Renal cortex interstitium (tissue), 11 donors: ENCODE results near the gene CLSTN1. TPM values are rescaled to one million over a fixed set of nuclear protein-coding genes. Genes with fewer than 3 reads are reported as not detected.
A peak's percentile ranks its signal among the peaks of the same experiment; 100 is the strongest.
"Not testable (repeated sequence)": the region's sequence is repeated elsewhere in the genome, so short reads cannot be mapped to it uniquely, and the experiment has no call there.

Experiments used
- DNase-seq, 11 donors: peaks; one replicate each; pipeline ENCODE4 v3.0.0-alpha.2; 2013; ENCODE audit warnings: low read depth in 9 of 11, low spot score in 4 of 11; ENCODE audit errors: extremely low read depth in 1 of 11
- polyA plus RNA-seq, 3 donors: library from polyadenylated mRNA; unstranded; fragments of 120-200 nt; gene quantifications; one replicate each; pipeline ENCODE4 v1.2.1, GENCODE V29; 2013; ENCODE audit not compliant: insufficient read length in 3 of 3

Gene CLSTN1
- polyA plus RNA-seq, 3 donors = 133 to 166 (median 157) TPM

DNA sequence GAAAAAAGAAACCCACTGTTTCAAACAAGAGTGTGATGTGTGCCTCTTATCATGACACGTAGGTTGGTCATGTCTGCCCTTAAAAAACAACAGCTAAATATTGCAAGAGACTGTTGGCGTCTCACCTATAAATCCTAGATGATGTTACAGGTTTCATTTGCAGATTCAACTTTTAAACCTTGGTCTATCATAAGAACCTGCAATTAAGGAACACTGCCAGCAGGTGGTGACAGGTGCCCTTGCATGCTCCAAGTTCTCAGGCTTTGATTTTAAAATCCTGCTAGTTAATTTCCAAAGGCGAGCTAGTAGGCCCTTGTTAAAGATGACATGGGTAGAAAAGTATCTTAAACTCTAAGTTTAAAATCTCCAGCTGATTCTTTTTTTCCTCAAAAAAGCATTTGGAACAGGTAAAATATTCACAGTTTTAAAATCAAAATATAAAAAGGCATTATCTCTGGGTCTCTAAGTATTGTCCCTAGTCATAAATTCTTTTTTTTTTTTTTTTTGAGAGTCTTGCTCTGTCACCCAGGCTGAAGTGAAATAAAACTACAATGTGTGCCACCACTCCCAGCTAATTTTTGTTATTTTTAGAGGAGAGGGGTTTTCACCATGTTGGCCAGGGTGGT is 39.1 kb downstream of the CLSTN1 start:
- peak in 6 of 11 donors; percentile 30 to 60 (median 40) for DNase-seq

DNA sequence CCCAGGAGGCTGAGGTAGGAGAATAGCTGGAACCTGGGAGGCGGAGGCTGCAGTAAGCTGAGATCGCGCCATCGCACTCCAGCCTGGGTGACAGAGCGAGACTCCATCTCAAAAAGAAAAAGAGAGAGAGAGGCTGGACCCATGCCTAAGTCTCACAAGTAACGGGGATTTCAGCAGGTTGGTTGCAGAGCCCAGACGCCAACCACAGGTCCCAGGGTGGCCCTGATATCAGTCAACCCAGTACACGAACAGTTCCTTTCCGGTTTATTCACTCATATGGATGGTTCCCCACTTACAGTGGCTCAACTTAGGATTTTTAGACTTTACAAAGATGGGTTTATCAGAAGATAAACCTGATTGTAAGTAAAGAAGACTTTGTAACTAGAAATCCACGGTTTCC is 40.9 kb downstream of the CLSTN1 start:
- DNase-seq = no peak

DNA sequence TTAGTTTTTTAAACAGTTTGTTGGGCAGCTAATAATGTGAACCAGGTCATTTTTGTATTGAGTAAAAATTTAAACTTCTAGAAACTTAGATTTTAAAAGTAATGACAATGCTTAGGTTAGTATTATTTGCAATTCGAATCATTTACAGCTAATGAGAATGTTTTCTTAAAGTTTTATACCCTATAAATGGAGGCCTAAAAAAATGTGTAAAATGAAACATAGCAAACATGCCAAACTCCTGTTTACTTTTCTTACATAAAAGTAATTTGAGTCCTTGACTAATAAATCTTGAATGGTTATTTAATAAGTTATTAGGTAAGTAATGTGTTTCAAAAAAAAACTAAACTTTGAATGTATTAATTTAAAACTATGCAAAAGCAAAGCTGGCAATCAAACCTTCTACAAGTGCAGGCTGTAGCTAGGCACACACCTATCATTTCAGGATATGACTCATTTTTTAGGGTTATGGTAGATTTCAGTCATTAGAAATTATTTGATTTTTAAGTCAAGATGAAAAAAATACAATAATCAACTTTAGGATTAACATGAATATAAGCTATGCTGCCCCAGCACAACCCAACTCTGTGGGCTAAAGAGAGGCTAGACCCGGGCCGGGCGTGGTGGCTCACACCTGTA is 41.5 kb downstream of the CLSTN1 start:
- no peak for DNase-seq

DNA sequence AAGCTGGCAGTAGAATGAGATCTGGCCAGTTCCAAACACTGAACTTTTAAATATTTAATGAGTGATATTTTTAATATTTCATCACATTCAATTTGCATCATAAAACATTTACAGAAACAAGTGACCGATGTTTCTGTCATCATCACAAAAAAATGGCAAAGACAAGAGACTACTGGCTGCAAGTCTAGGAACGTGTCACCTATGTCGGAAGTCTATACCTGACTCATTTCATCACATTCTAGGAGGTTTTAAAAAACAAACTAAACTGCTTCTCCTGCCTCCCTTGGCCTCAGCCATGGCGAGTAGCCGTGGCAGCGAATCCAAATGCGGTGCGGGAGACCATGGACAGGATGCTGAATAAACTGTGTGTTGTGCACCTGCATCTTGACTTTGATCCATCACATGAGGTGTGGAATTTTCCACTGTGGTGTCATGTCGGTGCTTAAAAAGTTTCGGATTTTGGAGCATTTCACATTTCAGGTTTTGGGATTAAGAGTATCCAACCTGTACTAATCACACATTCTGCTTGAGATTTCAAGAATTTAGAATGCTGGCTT is 43.1 kb downstream of the CLSTN1 start:
- no peak for DNase-seq

DNA sequence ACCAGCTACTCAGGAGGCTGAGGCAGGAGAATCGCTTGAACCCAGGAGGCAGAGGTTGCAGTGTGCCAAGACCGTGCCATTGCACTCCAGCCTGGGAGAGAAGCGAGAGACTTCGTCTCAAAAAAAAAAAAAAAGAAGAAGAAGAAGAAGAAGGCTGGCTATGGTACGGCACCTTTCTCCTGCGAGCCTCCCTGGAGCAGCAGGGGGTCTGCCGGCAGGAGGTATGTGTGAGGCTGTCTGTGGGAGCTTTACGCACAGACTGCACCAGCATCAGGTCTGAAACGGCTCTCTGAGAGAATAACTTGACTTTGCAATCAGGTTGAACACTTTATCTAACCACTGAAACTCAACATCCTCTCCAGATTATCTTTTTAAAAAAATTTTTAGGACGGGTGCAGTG is 44.9 kb downstream of the CLSTN1 start:
- DNase-seq = no peak

DNA sequence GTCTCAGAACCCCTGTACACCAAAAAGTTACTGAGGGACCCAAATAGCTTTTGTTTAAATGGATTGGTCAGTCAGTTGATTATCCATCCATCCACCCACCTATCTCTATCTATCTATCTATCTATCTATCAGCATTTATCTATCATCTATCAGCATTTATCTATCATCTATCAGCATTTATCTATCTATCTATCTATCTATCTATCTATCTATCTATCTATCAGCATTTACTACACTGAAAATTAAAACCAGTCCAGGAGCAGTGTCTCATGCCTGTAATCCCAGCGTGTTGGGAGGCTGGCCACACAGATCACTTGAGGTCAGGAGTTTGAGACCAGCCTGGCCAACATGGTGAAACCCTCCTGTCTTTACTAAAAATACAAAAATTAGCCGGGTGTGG is 47.1 kb downstream of the CLSTN1 start:
- no peak for DNase-seq

DNA sequence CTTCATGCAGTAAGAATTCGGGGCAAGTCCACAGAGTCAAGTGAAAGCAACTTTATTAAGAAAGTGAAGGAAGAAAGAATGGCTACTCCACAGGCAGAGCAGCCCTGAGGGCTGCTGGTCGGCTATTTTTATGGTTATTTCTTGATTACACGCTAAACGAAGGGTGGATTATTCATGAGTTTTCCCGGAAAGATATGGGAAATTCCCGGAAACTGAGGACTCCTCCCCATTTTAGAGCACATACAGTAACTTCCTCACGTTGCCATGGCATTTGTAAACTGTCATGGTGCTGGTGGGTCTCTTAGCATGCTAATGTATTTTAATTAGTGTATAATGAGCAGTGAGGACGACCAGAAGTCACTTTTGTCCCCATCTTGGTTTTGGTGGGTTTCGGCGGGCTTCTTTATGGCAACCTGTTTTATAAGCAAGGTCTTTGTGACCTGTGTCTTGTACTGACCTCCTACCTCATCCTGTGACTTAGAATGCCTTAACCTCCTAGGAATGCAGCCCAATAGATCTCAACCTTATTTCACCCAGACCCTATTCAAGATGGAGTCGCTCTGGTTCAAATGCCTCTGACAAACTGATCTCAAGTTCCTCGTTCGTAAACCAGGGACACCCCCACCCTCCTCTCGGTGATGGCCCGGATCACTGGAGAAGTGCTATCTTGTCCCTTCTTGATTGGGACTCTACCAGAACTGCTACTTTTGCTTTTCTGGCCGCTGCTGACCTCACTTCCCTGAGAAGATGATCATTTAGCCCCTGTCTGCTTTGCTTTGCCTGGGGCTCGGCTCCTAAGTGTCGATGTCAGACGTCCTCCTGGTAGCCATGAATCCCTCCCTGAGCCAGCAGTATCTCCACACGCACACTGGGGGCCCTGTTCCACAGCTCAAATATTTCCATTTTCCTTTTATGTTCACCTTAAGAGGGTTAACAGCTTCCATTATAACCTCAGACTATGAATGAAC is 48.8 kb downstream of the CLSTN1 start:
- DNase-seq = no peak

DNA sequence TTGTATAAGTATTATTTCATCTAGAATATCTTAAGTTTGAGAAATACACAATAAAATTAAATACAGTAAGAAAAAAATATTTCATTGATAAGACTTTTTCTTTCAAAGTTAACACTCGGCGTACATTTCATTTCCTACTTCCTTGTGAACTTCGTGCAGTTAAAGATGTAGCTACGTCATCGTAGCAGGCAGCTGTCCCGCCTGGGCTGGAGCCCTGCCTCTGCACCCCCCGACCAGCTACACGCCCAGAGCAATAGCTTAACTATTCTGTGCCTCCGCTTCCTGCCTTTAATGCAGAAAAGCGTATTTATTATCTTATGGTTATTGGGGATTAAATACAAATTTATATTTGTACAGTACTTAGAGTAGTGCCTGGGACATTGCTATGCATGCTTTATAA is 53.5 kb downstream of the CLSTN1 start:
- no peak for DNase-seq

DNA sequence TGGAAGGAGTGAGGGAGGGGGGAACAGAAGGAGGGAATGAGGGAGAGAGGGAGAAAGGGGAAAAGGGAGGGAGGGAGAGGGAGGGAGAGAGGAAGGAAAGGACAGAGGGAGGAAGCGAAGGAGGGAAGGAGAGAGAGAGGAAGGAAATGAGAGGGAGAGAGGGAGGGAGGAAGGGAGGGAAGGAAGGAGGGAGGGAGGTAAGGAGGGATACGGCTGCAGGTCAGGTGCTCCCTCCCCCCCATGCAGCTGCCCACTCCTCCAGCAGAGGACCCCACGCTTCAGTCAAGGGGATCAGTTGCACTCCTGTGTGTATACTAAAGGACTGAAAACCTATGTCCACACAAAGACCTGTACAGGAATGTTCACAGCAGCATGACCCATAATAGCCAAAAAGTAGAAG is 54.8 kb downstream of the CLSTN1 start:
- DNase-seq = no peak

DNA sequence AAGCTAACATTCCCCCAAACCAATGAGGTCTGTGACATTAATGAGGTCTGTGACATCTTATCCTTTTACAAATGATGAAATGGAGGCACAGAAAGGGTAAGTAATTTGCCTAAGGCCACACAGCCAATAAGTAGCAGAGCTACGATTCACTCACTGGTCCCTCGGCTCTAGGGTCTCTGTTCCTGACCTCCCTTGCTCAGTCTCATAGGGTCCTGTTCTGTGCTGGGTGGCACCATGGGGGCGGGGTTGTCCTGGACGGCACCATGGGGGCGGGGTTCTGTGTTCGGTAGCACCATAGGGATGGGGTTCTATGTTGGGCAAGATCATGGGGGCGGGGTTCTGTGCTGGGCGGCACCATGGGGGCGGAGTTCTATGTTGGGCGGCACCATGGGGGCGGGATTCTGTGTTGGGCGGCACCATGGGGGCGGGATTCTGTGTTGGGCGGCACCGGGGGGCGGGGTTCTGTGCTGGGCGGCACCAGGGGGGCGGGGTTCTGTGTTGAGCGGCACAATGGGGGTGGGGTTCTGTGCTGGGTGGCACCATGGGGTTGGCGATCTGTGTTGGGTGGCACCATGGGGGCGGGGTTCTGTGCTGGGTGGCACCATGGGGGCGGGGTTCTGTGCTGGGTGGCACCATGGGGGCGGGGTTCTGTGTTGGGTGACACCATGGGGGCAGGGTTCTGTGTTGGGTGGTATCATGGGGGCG is 55.6 kb downstream of the CLSTN1 start:
- DNase-seq = no peak

DNA sequence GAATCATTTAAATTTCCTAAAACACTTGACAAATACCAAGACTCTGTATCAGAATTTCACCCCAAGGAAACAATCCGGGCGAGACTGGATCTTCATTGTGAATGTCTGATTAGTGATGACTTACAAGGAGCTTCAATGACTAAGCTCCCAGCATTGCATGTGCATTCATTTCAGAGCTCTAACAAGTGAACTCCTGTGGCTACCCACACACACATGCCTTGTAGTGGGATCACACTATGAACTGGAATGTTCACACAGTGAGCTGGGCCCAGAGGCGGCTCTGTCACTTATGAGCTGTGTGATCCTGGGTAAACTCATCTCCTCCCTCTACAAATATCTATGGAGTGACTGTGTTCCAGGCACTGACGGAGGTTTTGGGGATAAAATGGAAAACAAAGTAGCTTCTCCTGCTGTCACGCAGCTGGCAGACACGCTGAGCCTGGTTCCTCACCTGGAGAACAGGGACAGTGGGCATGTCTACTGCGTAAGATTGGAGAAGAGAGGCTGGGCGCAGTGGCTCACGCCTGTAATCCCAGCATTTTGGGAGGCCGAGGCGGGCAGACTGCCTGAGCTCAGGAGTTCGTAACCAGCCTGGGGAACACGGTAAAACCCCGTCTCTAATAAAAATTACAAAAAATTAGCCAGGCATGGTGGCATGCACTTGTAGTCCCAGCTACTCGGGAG is 56.9 kb downstream of the CLSTN1 start:
- no peak for DNase-seq

DNA sequence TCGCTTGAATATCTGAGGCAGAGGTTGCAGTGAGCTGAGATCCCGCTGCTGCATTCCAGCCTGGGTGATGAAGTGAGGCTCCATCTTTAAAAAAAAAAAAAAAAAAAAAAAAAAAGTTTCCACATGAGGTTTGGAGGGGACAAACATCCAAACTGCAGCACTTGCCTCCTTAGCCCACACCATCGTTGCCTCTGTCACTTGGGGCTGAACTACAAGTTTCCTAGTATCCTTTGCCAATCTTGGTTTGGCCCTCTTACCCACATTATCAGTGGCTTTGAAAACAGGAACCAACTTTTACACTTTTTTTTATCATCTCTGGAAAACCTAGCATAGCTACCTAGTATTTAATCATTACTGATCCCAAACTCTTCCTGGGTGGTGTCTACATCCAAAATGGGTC is 59.2 kb downstream of the CLSTN1 start:
- no peak for DNase-seq

DNA sequence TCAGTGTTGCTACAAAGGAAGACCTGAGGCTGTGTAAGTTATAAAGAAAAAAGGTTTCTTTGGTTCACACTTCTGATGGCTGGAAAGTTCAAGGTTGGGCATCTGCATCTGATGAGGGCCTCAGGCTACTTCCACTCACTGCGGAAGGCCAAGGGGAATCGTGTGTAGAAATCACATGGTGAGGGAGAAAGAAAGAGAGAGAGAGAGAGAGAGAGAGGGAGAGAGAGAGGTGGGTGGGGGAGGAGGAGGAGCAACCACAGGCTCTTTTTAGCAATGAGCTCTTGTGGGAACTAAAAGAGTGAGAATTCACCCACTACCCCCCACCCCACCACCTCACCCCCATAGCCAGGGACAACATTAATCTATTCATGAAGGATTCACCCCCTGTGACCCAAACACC is 59.9 kb downstream of the CLSTN1 start:
- DNase-seq = no peak

DNA sequence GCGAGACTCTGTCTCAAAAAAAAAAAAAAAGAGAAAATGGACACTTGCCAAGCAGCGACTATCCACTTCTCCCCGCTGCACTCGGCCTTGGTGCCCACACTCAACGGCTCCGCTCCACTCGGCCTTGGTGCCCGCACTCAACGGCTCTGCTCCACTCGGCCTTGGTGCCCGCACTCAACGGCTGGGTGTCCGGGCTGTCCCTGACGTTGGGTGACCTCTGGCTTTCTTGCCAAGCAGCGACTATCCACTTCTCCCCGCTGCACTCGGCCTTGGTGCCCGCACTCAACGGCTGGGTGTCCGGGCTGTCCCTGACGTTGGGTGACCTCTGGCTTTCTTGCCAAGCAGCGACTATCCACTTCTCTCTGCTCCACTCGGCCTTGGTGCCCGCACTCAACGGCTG is 61.3 kb downstream of the CLSTN1 start:
- DNase-seq = not testable (repeated sequence)

DNA sequence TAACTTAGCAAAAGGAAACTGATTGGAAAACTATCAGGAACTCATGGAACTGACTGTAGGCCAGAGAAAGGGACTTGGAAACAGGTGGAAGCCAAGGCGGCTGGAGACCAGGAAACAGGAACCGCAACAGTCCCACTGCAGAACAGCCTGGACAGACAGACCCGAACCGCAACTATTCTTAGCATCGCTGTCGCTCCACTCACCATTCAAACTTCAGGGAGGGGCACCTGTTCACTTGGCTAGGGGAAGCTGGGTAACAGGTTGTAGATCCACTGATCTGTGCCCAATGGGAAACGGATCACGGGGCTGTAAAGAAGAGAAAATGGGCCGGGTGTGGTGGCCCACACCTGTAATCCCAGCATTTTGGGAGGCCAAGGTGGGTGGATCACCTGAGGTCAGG is 61.9 kb downstream of the CLSTN1 start:
- no peak for DNase-seq

DNA sequence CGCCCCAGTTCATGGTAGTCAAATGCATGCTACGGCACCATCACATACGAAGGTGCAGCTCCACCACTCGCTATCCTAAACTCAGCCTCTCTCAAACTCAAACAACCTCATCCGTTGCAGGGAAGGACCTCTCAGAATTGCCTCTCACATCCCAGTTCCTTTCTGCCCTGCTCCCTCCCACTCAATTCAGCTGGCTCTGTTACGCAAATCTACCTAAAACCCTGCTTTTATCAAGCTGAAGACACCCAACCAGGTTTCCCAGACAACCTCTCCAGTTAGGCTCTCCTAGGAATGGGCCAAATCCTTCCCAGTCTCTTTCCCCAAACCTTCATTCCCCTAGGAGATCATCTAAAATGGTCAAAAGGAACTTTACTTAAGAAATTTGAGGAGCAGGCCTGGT is 62.9 kb downstream of the CLSTN1 start:
- no peak for DNase-seq

DNA sequence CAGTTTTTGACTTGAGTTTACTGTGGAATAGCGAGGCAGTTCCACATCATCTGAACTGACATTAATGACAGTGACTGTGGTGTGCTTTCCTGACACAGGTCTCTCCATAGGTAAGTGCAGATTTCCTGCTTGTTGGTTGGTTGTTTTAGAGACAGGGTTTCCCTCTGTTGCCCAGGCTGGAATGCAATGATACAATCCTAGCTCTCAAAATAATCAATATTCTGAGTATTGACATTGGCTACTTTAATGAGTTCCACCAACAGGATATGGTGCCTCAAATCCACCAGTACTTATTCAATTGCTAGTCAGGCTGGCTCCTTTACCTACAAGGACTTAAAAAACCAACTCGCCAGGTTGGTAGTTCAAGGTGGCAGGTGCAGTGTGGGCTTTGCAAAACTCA is 63.8 kb downstream of the CLSTN1 start:
- no peak for DNase-seq

DNA sequence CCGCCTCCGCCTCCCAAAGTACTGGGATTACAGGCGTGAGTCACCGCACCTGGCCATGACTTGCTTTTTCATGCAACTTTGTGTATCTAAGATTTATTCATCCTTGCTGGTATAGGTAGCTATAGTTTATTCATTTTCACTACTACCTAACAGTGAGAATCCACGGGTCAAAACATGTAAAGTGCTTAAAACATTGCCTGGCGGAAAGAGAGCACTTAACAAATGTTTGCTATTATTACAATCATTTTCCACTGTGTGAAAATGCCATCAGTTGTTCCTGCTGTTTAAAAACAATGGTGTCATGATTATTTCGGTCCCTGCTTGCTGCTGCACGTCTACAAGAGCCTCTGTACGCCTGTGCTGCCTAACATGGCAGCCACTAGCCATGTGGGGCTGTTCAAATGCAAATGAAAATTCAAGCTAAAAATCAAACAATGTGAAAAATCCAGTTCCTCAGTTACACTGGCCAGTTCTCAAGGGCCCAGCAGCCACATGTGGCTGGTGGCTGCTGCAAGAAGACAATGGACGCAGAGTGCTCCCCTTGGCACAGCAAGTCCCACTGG is 65.1 kb downstream of the CLSTN1 start:
- no peak for DNase-seq
